Fibroblast of pulmonary artery (primary cell): ENCODE results near the gene LPP.

Experiments
- DNase-seq: peaks from one replicate; pipeline ENCODE4 v3.0.0-alpha.2; 2010; ENCODE audit warnings: low read depth
- H3K4me3 ChIP-seq: replicated peaks from 2 replicates; pipeline ENCODE4 v1.5.1; 2011; ENCODE audit warnings: low read depth, mild to moderate bottlenecking, control low read depth, low read length, moderate library complexity
- CTCF ChIP-seq: IDR thresholded peaks from 2 replicates; pipeline ENCODE4 v1.5.1; 2011; ENCODE audit warnings: mild to moderate bottlenecking, control low read depth, low read length, inconsistent platforms; ENCODE audit errors: missing control alignments

Gene LPP

GRCh38 chr3:188299708-188300107 is 145.8 kb downstream of the LPP start:
- TF ChIP-seq CTCF, result no peak
- no peak for DNase-seq
- no peak overlapping the region for H3K4me3 ChIP-seq

DNA sequence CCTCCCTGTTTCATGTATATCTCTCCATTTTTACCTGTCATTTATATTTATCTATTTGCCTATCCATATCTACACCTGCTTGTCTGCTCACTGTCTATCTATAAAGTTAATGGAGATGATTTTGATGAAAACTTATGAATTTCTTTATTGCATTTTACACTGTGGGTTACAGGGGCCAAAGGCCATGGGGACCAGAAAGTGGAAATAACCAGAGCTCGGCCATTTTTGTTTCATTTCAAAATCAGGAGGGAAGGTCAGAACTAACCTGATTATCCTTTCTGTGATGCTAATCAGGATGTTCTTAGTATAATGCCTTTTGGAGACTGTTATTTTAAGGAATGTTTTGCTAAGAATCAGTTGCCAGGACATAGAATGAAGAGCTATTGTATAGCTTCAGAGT is 147.2 kb downstream of the LPP start:
- TF ChIP-seq CTCF, result no peak
- H3K4me3 ChIP-seq, result no peak overlapping the region
- no peak for DNase-seq

GRCh38 chr3:188303286-188303799 is 149.4 kb downstream of the LPP start:
- DNase-seq, result no peak
- TF ChIP-seq CTCF, result no peak
- H3K4me3 ChIP-seq, result no peak overlapping the region

DNA sequence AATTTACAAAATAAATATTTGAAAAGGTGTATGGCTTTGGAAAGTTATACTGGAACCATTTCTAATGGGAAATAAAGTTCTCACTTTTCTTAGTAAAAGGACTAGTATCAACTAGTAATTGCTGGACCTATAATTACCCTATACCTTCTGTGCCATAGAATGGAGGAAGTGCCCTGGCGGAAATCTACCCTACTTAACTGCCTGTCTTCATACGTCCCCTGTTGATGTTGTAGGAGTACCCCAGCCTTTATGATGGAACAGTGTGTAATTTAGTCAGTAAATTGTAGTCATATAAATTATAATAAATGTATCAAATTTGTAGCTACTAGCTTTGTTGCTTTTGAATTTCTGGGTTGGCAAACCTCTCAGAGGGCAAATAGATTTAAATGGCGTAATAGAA is 149.9 kb downstream of the LPP start:
- no peak overlapping the region for H3K4me3 ChIP-seq
- no peak for DNase-seq
- TF ChIP-seq CTCF, result no peak

DNA sequence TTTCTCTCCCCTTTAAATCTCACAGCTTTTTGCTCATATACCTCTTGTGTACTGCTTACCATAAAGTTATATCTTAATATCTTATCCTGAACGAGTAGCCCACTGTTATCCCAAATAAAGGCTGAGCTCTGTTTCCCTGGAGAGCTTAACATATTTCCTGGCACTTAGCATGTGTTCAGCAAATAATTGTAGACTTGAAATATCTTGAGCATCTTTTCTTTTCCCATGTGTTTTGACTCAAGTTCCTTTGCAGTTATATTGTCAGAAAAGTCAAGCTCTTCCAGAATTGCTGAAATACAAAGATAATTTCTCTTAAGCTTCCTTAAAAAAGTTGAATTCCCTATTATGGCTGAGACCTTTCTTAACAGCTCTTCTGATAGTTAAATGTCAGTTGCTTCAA is 150.5 kb downstream of the LPP start:
- DNase-seq, result no peak
- no peak overlapping the region for H3K4me3 ChIP-seq
- no peak for TF ChIP-seq CTCF

DNA sequence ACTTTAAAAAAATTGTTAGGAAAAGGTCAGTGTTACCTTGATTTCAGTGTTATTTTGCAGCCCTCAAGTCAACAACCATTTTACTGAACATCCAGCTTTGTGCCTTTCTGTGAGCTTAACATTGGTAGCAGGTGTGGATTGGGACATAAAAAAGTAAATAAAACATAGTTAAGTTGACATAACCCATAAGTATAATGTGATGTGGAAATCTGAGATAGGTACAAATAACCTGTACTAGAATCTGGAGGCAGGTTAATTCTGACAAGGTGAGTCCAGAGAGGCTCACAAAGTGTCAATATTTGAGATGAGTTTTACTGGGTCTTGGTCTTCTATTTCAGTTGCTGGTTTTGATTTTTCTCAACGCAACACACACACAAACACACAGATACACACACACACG is 151.3 kb downstream of the LPP start:
- no peak overlapping the region for H3K4me3 ChIP-seq
- no peak for DNase-seq
- TF ChIP-seq CTCF, result no peak

- H3K4me3 ChIP-seq, result no peak overlapping the region
- no peak for DNase-seq
- no peak for TF ChIP-seq CTCF
Measured at GRCh38 chr3:188306435-188307005, 152.6 kb downstream of the LPP start.
